HG02938 (cell line): Measurements from ENCODE around the gene PGK2.

Source experiments
- ATAC-seq: cut with Tn5 transposase; IDR thresholded peaks from one replicate; pipeline ENCODE4 v1.9.1; 2021; ENCODE audit warnings: mild to moderate bottlenecking, moderate library complexity; ENCODE audit not compliant: unreplicated experiment

Gene PGK2

DNA sequence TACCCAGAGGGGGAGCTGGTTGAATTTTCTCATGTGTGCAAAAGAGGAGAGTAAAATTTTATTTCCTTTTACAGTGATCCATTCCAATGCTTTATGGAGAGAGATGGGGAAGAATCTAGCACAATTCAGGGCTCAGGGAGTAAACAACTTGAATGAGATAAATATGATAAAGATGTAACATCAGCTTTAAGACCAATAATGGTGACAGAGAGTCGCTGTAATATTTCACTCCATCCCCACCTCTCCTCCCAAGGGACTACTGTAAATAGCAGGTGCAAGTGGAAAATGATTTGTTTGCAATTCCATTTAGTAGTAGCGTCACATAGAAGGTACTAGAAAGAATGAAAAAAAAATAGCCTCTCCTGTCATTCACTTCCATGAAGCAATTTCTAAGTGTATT, 47.7 kb downstream of the PGK2 start:
- no peak for ATAC-seq

- ATAC-seq, result no peak
Observed at GRCh38 chr6:49736017-49736508, 51.0 kb downstream of the PGK2 start.
